GM13976 (cell line): ENCODE measurements around the gene PI16.

Experiments
- DNase-seq: peaks from one replicate; pipeline ENCODE4 v3.0.0; 2012; ENCODE audit warnings: low spot score
- CTCF ChIP-seq: IDR thresholded peaks from 2 replicates; pipeline ENCODE4 v1.5.1; 2012; ENCODE audit warnings: borderline replicate concordance, mild to moderate bottlenecking; ENCODE audit not compliant: insufficient read depth; ENCODE audit errors: extremely low read depth, missing control alignments, control extremely low read depth
- in situ Hi-C: fragments of 300-500 bp; cut with MboI; formaldehyde crosslinking; loops from one replicate; pipeline ENCODE4 v1.12.0; 2022; ENCODE audit warnings: low sequenced_read_pairs, mixed read lengths, inconsistent platforms; ENCODE audit not compliant: unreplicated experiment

PI16 gene

GRCh38 chr6:37007340-37008043, 53.0 kb downstream of the PI16 start:
- in situ Hi-C loops = loop anchor here (10.0 kb wide), 2 partner anchors 123 to 233 kb away; partner anchors contain the start of gene C6orf89
- peak; percentile 56 for DNase-seq
- TF ChIP-seq CTCF = no peak

GRCh38 chr6:37008484-37009465, 54.2 kb downstream of the PI16 start:
- no peak for TF ChIP-seq CTCF
- no peak for DNase-seq
- in situ Hi-C loops = loop anchor here (10.0 kb wide), 2 partner anchors 124 to 234 kb away; partner anchors contain the start of gene C6orf89

- in situ Hi-C loops = no loop called here
- no peak for TF ChIP-seq CTCF
- DNase-seq = no peak
Measured at GRCh38 chr6:37010402-37010892, 55.9 kb downstream of the PI16 start.

GRCh38 chr6:37011656-37012378, 57.3 kb downstream of the PI16 start:
- no peak for TF ChIP-seq CTCF
- DNase-seq = no peak
- in situ Hi-C loops = no loop called here

- in situ Hi-C loops = no loop called here
- TF ChIP-seq CTCF = no peak
- DNase-seq = no peak
Measured at GRCh38 chr6:37013516-37014491, 59.3 kb downstream of the PI16 start.
